T-helper 1 cell (primary cell): Measurements from ENCODE around the gene FHL1.

Experiments used
- DNase-seq, 5 donors: peaks; one replicate each; pipeline ENCODE4 v3.0.0-alpha.2; 2012 to 2020

FHL1 gene

DNA sequence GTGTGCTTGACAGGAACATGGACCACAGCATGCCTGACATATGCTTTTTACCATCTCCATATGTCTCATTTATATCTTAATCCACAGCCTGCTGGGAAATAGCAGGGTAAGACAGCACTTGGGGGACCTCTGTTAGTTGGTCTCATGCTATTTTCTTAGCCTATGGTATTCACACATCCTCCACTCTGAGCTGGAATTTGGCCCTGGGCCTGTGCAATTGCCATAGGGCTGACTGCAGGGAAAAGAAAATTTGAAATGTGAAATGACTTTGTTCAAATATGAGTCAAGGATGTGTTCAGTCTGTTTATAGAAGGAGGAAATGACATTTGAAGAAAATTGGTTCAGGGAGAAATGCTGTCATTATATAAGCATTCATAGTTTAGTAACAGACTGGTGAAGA is 113.4 kb downstream of the FHL1 start:
- DNase-seq: no peak
